ENCODE data around the gene GABBR2. TPM values are rescaled to one million over a fixed set of nuclear protein-coding genes. Genes with fewer than 3 reads are reported as not detected.

GABBR2 gene
- total and polyA plus RNA-seq, 2 donors: 0.14 TPM

GRCh38 chr9:98611319-98611718 lies 97.4 kb downstream of the GABBR2 start:
- WGBS: 70% methylated on average over 2 of the region's 2 CpGs

DNA sequence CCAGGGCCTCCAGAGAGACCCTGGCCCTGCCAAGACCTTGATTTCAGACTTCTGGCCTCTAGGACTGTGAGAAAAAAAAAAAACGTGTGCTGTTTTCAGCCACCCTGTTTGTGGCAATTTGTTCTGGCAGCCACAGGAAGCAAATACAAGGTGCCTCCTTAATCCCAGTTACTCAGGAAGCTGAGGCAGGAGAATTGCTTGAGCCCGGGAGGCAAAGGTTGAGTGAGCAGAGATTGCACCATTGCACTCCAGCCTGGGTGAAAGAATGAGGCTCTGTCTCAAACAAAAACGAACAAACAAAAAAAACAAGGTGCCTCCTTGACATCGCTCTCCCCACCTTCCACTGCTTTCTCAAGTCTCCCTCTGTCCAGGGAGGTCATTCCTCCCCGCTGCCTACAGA lies 98.0 kb downstream of the GABBR2 start:
- no peaks in the 10 kb centered on the region for H3K36me3 ChIP-seq (ENCODE audit: control insufficient read depth in 2 of 2, insufficient read depth in 2 of 2, low read length in 1 of 2)
- H3K27ac ChIP-seq (ENCODE audit: low read depth in 1 of 2, low read length in 1 of 2): no peak overlapping the region
- 46% methylated on average over 5 of the region's 5 CpGs for WGBS
- H3K9me3 ChIP-seq (ENCODE audit: control insufficient read depth in 2 of 2, insufficient read depth in 1 of 2, low read length in 1 of 2): no peaks in the 10 kb centered on the region
- peaks cover 0 to 3% of the 10 kb centered on the region in 2 donors for H3K27me3 ChIP-seq (ENCODE audit: control insufficient read depth in 2 of 2, insufficient read depth in 1 of 2, low read length in 1 of 2)
- no peak overlapping the region for H3K4me3 ChIP-seq (ENCODE audit: low read length in 2 of 2)
- H3K4me1 ChIP-seq (ENCODE audit: control insufficient read depth in 2 of 2, insufficient read depth in 2 of 2, low read length in 2 of 2): no peaks in the 10 kb centered on the region
- DNase-seq (ENCODE audit: low read depth in 6 of 9, low spot score in 9 of 9): no peak

More at GRCh38 chr9:98611319-98611718, 97.4 kb downstream of the GABBR2 start:
- H3K36me3 ChIP-seq (ENCODE audit: control insufficient read depth in 2 of 2, insufficient read depth in 2 of 2, low read length in 1 of 2): no peaks in the 10 kb centered on the region
- no peak for DNase-seq (ENCODE audit: low read depth in 6 of 9, low spot score in 9 of 9)
- peaks cover 0 to 3% of the 10 kb centered on the region in 2 donors for H3K27me3 ChIP-seq (ENCODE audit: control insufficient read depth in 2 of 2, insufficient read depth in 1 of 2, low read length in 1 of 2)
- H3K27ac ChIP-seq (ENCODE audit: low read depth in 1 of 2, low read length in 1 of 2): no peak overlapping the region
- no peaks in the 10 kb centered on the region for H3K9me3 ChIP-seq (ENCODE audit: control insufficient read depth in 2 of 2, insufficient read depth in 1 of 2, low read length in 1 of 2)
- H3K4me1 ChIP-seq (ENCODE audit: control insufficient read depth in 2 of 2, insufficient read depth in 2 of 2, low read length in 2 of 2): no peaks in the 10 kb centered on the region
- no peak overlapping the region for H3K4me3 ChIP-seq (ENCODE audit: low read length in 2 of 2)

GRCh38 chr9:98610211-98610610 lies 98.5 kb downstream of the GABBR2 start:
- Histone ChIP-seq H3K27me3 (ENCODE audit: control insufficient read depth in 2 of 2, insufficient read depth in 1 of 2, low read length in 1 of 2) (peaks cover 0 to 3% of the 10 kb centered on the region in 2 donors), H3K4me1 (ENCODE audit: control insufficient read depth in 2 of 2, insufficient read depth in 2 of 2, low read length in 2 of 2) (no peaks in the 10 kb centered on the region), H3K4me3 (ENCODE audit: low read length in 2 of 2) (no peak overlapping the region), H3K36me3 (ENCODE audit: control insufficient read depth in 2 of 2, insufficient read depth in 2 of 2, low read length in 1 of 2) (no peaks in the 10 kb centered on the region), H3K9me3 (ENCODE audit: control insufficient read depth in 2 of 2, insufficient read depth in 1 of 2, low read length in 1 of 2) (no peaks in the 10 kb centered on the region), H3K27ac (ENCODE audit: low read depth in 1 of 2, low read length in 1 of 2) (no peak overlapping the region)
- whole genome bisulfite sequencing: 92% methylated on average over 2 of the region's 2 CpGs
- no peak for DNase-seq (ENCODE audit: low read depth in 6 of 9, low spot score in 9 of 9)

DNA sequence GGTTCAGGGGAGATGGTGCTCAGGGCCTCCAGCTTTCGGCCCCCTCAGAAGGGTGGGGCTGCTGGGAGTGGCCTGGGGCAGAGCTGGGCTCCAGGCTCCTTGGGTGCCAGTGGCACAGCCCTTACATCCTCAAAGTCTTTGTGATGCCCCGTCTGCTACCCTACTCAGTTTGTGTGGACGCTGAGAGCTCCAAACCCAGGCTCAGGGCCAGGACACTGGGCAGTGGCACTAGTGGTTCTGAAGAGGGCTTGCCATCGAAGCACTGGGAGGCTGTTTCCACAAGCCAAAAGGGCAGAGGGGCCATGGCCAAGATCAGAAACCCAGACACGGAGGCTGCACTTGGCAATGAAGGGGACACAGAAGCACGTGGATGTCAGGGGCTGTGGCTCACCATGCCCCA lies 99.1 kb downstream of the GABBR2 start:
- H3K4me1 ChIP-seq (ENCODE audit: control insufficient read depth in 2 of 2, insufficient read depth in 2 of 2, low read length in 2 of 2): no peaks in the 10 kb centered on the region
- no peaks in the 10 kb centered on the region for H3K9me3 ChIP-seq (ENCODE audit: control insufficient read depth in 2 of 2, insufficient read depth in 1 of 2, low read length in 1 of 2)
- H3K27ac ChIP-seq (ENCODE audit: low read depth in 1 of 2, low read length in 1 of 2): no peak overlapping the region
- H3K4me3 ChIP-seq (ENCODE audit: low read length in 2 of 2): no peak overlapping the region
- peaks cover 0 to 3% of the 10 kb centered on the region in 2 donors for H3K27me3 ChIP-seq (ENCODE audit: control insufficient read depth in 2 of 2, insufficient read depth in 1 of 2, low read length in 1 of 2)
- no peak for DNase-seq (ENCODE audit: low read depth in 6 of 9, low spot score in 9 of 9)
- no peaks in the 10 kb centered on the region for H3K36me3 ChIP-seq (ENCODE audit: control insufficient read depth in 2 of 2, insufficient read depth in 2 of 2, low read length in 1 of 2)
- 87% methylated on average over 6 of the region's 6 CpGs for WGBS

- H3K4me1 ChIP-seq (ENCODE audit: control insufficient read depth in 2 of 2, insufficient read depth in 2 of 2, low read length in 2 of 2): no peaks in the 10 kb centered on the region
- peaks cover 0 to 3% of the 10 kb centered on the region in 2 donors for H3K27me3 ChIP-seq (ENCODE audit: control insufficient read depth in 2 of 2, insufficient read depth in 1 of 2, low read length in 1 of 2)
- H3K4me3 ChIP-seq (ENCODE audit: low read length in 2 of 2): no peak overlapping the region
- no peaks in the 10 kb centered on the region for H3K9me3 ChIP-seq (ENCODE audit: control insufficient read depth in 2 of 2, insufficient read depth in 1 of 2, low read length in 1 of 2)
- H3K36me3 ChIP-seq (ENCODE audit: control insufficient read depth in 2 of 2, insufficient read depth in 2 of 2, low read length in 1 of 2): no peaks in the 10 kb centered on the region
- H3K27ac ChIP-seq (ENCODE audit: low read depth in 1 of 2, low read length in 1 of 2): no peak overlapping the region
- 58% methylated on average over 7 of the region's 7 CpGs for WGBS
- no peak for DNase-seq (ENCODE audit: low read depth in 6 of 9, low spot score in 9 of 9)
Observed at GRCh38 chr9:98607787-98608186, 100.9 kb downstream of the GABBR2 start.

GRCh38 chr9:98607152-98607551 lies 101.6 kb downstream of the GABBR2 start:
- H3K36me3 ChIP-seq (ENCODE audit: control insufficient read depth in 2 of 2, insufficient read depth in 2 of 2, low read length in 1 of 2): no peaks in the 10 kb centered on the region
- no peak for DNase-seq (ENCODE audit: low read depth in 6 of 9, low spot score in 9 of 9)
- WGBS: 98% methylated on average over 8 of the region's 8 CpGs
- no peaks in the 10 kb centered on the region for H3K4me1 ChIP-seq (ENCODE audit: control insufficient read depth in 2 of 2, insufficient read depth in 2 of 2, low read length in 2 of 2)
- H3K27me3 ChIP-seq (ENCODE audit: control insufficient read depth in 2 of 2, insufficient read depth in 1 of 2, low read length in 1 of 2): peaks cover 0 to 3% of the 10 kb centered on the region in 2 donors
- no peaks in the 10 kb centered on the region for H3K9me3 ChIP-seq (ENCODE audit: control insufficient read depth in 2 of 2, insufficient read depth in 1 of 2, low read length in 1 of 2)
- H3K4me3 ChIP-seq (ENCODE audit: low read length in 2 of 2): no peak overlapping the region
- H3K27ac ChIP-seq (ENCODE audit: low read depth in 1 of 2, low read length in 1 of 2): no peak overlapping the region

DNA sequence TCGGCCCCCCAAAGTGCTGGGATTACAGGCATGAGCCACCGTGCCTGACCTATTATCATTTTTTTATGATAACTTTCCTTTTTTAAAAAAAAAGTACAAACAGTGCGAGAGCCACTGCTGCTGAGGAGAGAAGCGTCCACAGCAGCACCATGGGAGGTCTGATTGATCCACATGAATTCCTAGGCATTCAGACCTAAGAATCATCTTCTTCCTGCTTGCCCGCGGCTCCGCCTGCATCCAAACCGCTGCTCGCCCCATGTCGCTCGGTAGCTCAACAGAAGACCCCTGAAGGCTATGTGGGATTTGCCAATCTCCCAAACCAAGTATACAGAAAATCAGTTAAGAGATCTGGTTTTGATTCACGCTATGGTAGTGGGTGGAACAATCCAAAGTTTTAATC lies 102.0 kb downstream of the GABBR2 start:
- H3K27me3 ChIP-seq (ENCODE audit: control insufficient read depth in 2 of 2, insufficient read depth in 1 of 2, low read length in 1 of 2): peaks cover 0 to 3% of the 10 kb centered on the region in 2 donors
- no peaks in the 10 kb centered on the region for H3K4me1 ChIP-seq (ENCODE audit: control insufficient read depth in 2 of 2, insufficient read depth in 2 of 2, low read length in 2 of 2)
- 94% methylated on average over 12 of the region's 12 CpGs for WGBS
- no peak overlapping the region for H3K27ac ChIP-seq (ENCODE audit: low read depth in 1 of 2, low read length in 1 of 2)
- DNase-seq (ENCODE audit: low read depth in 6 of 9, low spot score in 9 of 9): no peak
- no peaks in the 10 kb centered on the region for H3K9me3 ChIP-seq (ENCODE audit: control insufficient read depth in 2 of 2, insufficient read depth in 1 of 2, low read length in 1 of 2)
- H3K4me3 ChIP-seq (ENCODE audit: low read length in 2 of 2): no peak overlapping the region
- no peaks in the 10 kb centered on the region for H3K36me3 ChIP-seq (ENCODE audit: control insufficient read depth in 2 of 2, insufficient read depth in 2 of 2, low read length in 1 of 2)

DNA sequence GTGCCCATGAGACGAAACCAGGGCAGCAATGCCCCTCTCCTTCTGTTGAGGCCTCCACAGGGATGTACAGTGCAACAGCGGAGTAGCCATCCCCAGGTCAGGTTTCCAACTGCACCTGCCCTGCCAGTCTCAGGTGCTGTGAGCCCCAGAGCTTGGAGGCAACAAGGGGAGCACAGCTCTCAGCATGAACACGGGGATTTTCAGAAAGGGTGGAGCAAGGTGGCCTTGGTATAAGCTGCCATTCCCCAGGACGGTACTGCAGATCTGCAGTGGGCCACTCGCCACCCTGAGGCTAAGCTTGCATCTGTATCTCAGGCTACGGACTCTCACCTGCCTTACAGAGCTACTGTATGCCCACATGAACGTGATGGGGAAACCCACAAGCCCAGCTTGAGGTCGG lies 103.6 kb downstream of the GABBR2 start:
- 53% methylated on average over 8 of the region's 8 CpGs for WGBS
- Histone ChIP-seq H3K27ac (ENCODE audit: low read depth in 1 of 2, low read length in 1 of 2) (no peak overlapping the region), H3K36me3 (ENCODE audit: control insufficient read depth in 2 of 2, insufficient read depth in 2 of 2, low read length in 1 of 2) (no peaks in the 10 kb centered on the region), H3K4me3 (ENCODE audit: low read length in 2 of 2) (no peak overlapping the region), H3K9me3 (ENCODE audit: control insufficient read depth in 2 of 2, insufficient read depth in 1 of 2, low read length in 1 of 2) (no peaks in the 10 kb centered on the region), H3K4me1 (ENCODE audit: control insufficient read depth in 2 of 2, insufficient read depth in 2 of 2, low read length in 2 of 2) (no peaks in the 10 kb centered on the region), H3K27me3 (ENCODE audit: control insufficient read depth in 2 of 2, insufficient read depth in 1 of 2, low read length in 1 of 2) (peaks cover 0 to 3% of the 10 kb centered on the region in 2 donors)
- no peak for DNase-seq (ENCODE audit: low read depth in 6 of 9, low spot score in 9 of 9)

- Histone ChIP-seq H3K4me1 (ENCODE audit: control insufficient read depth in 2 of 2, insufficient read depth in 2 of 2, low read length in 2 of 2) (no peaks in the 10 kb centered on the region), H3K9me3 (ENCODE audit: control insufficient read depth in 2 of 2, insufficient read depth in 1 of 2, low read length in 1 of 2) (no peaks in the 10 kb centered on the region), H3K36me3 (ENCODE audit: control insufficient read depth in 2 of 2, insufficient read depth in 2 of 2, low read length in 1 of 2) (no peaks in the 10 kb centered on the region), H3K4me3 (ENCODE audit: low read length in 2 of 2) (no peak overlapping the region), H3K27me3 (ENCODE audit: control insufficient read depth in 2 of 2, insufficient read depth in 1 of 2, low read length in 1 of 2) (no peaks in the 10 kb centered on the region), H3K27ac (ENCODE audit: low read depth in 1 of 2, low read length in 1 of 2) (no peak overlapping the region)
- DNase-seq (ENCODE audit: low read depth in 6 of 9, low spot score in 9 of 9): no peak
- 96% methylated on average over 13 of the region's 13 CpGs for WGBS
Observed at GRCh38 chr9:98603821-98604383, 104.8 kb downstream of the GABBR2 start.
